HepG2 (cell line): ENCODE measurements around the gene EGFL8. TPM values are rescaled to one million over a fixed set of nuclear protein-coding genes. Genes with fewer than 3 reads are reported as not detected.

Experiments used
- AGO2 ChIP-seq: fragments of 200-400 bp; formaldehyde crosslinking; optimal IDR thresholded peaks from 2 replicates; pipeline ENCODE3; 2017; ENCODE audit warnings: mild to moderate bottlenecking, low read depth, low read length, moderate library complexity
- ELF1 ChIP-seq: sonication (generic); formaldehyde crosslinking; IDR thresholded peaks from 2 replicates; pipeline ENCODE4 v1.4.0; 2020; ENCODE audit warnings: missing genetic modification reagents
- ETV6 ChIP-seq: sonication (generic); formaldehyde crosslinking; conservative IDR thresholded peaks from 2 replicates; pipeline ENCODE4 v1.4.0; 2020; ENCODE audit warnings: missing genetic modification reagents
- HNRNPUL1 ChIP-seq: fragments of 200-400 bp; formaldehyde crosslinking; IDR thresholded peaks from 2 replicates; pipeline ENCODE4 v1.6.1; 2017; ENCODE audit warnings: low read depth, mild to moderate bottlenecking, low read length, moderate library complexity
- KLF16 ChIP-seq, 2 experiments: sonication (generic) in 1 of 2; formaldehyde crosslinking in 1 of 2; IDR thresholded peaks; 2 replicates each; pipeline versions ENCODE4 v1.6.1 to v1.8.0; 2016 to 2023; ENCODE audit warnings: missing genetic modification reagents in 2 of 2, missing compliant biosample characterization in 1 of 2
- KMT2A ChIP-seq: sonication (generic); formaldehyde crosslinking; IDR thresholded peaks from 2 replicates; pipeline ENCODE4 v1.4.0; 2020; ENCODE audit warnings: missing genetic modification reagents
- MED1 ChIP-seq: sonication (generic); formaldehyde crosslinking; IDR thresholded peaks from 2 replicates; pipeline ENCODE4 v1.4.0; 2020; ENCODE audit warnings: missing genetic modification reagents
- NCOA1 ChIP-seq: sonication (generic); formaldehyde crosslinking; IDR thresholded peaks from 2 replicates; pipeline ENCODE4 v1.9.0; 2021; ENCODE audit warnings: missing genetic modification reagents
- RBM39 ChIP-seq: fragments of 200-400 bp; formaldehyde crosslinking; IDR thresholded peaks from one replicate; pipeline ENCODE4 v1.6.1; 2018; ENCODE audit warnings: antibody characterized with exemption, mild to moderate bottlenecking, low read depth, low read length; ENCODE audit not compliant: poor library complexity, severe bottlenecking
- SRSF4 ChIP-seq: fragments of 200-400 bp; formaldehyde crosslinking; IDR thresholded peaks from one replicate; pipeline ENCODE4 v1.6.1; 2018; ENCODE audit warnings: mild to moderate bottlenecking, low read depth, low read length, moderate library complexity; ENCODE audit not compliant: poor library complexity, severe bottlenecking
- ZFP36 ChIP-seq: fragments of 150-350 bp; IDR thresholded peaks from 2 replicates; pipeline ENCODE4 v1.6.1; 2018; ENCODE audit warnings: borderline replicate concordance, low read length, low read depth; ENCODE audit not compliant: partially characterized antibody
- ZKSCAN5 ChIP-seq: sonication (generic); formaldehyde crosslinking; IDR thresholded peaks from 2 replicates; pipeline ENCODE4 v1.5.1; 2020; ENCODE audit warnings: mild to moderate bottlenecking, missing genetic modification reagents
- ZNF496 ChIP-seq: sonication (generic); formaldehyde crosslinking; IDR thresholded peaks from 2 replicates; pipeline ENCODE4 v1.8.1; 2023; ENCODE audit warnings: mild to moderate bottlenecking, moderate library complexity, missing genetic modification reagents; ENCODE audit not compliant: insufficient replicate concordance
- ZNF572 ChIP-seq: sonication (generic); formaldehyde crosslinking; IDR thresholded peaks from 2 replicates; pipeline ENCODE4 v1.5.1; 2020; ENCODE audit warnings: mild to moderate bottlenecking, missing genetic modification reagents
- ZNF670 ChIP-seq: sonication (generic); formaldehyde crosslinking; IDR thresholded peaks from 2 replicates; pipeline ENCODE4 v1.8.0; 2022; ENCODE audit warnings: mild to moderate bottlenecking, missing genetic modification reagents, borderline replicate concordance
- ZNF672 ChIP-seq: sonication (generic); formaldehyde crosslinking; IDR thresholded peaks from 2 replicates; pipeline ENCODE4 v1.8.1; 2022; ENCODE audit warnings: missing genetic modification reagents
- ZNF724P ChIP-seq: sonication (generic); formaldehyde crosslinking; IDR thresholded peaks from 2 replicates; pipeline ENCODE4 v1.8.0; 2022; ENCODE audit warnings: missing genetic modification reagents, borderline replicate concordance
- ZNF788 ChIP-seq: sonication (generic); formaldehyde crosslinking; IDR thresholded peaks from 2 replicates; pipeline ENCODE4 v1.5.0; 2020; ENCODE audit warnings: mild to moderate bottlenecking, missing genetic modification reagents, borderline replicate concordance
- polyA plus RNA-seq, 8 experiments: library from polyadenylated mRNA; depleted of rRNA in 3 of 8; stranded (reverse) in 7 of 8; unstranded in 1 of 8; fragments of >200 nt; fragmentation: Illumina TruSeq in 4 of 8; extraction: Trizol in 4 of 8; gene quantifications; 2 replicates each; pipeline versions ENCODE4 v1.2.1 to v1.2.3, GENCODE V29; 2011 to 2016; ENCODE audit warnings: low read depth in 4 of 8, missing spikeins in 1 of 8, mixed read lengths in 1 of 8; ENCODE audit not compliant: insufficient read depth in 1 of 8
- total RNA-seq, 5 experiments: library from RNA; depleted of rRNA; stranded (reverse); fragments of >200 nt; fragmentation: Illumina TruSeq; extraction: Trizol; gene quantifications; 2 replicates each; pipeline ENCODE4 v1.2.3, GENCODE V29; 2016; ENCODE audit warnings: low read depth in 1 of 5
- TF ChIP-seq, protein P1 (sequence below): sonication (generic); formaldehyde crosslinking; IDR thresholded peaks from 2 replicates; pipeline ENCODE4 v1.4.0; 2020; ENCODE audit warnings: missing genetic modification reagents, borderline replicate concordance
- TF ChIP-seq, protein P2 (sequence below): sonication (generic); formaldehyde crosslinking; conservative IDR thresholded peaks from 2 replicates; pipeline ENCODE4 v1.5.0; 2020; ENCODE audit warnings: missing genetic modification reagents
- TF ChIP-seq, protein P3 (sequence below): IDR thresholded peaks from 2 replicates; pipeline ENCODE4 v1.6.1; 2016; ENCODE audit warnings: control low read depth
- TF ChIP-seq, protein P4 (sequence below): fragments of 450-650 bp; IDR thresholded peaks from 2 replicates; pipeline ENCODE4 v1.6.1; 2016
- TF ChIP-seq, protein P5 (sequence below): sonication (generic); formaldehyde crosslinking; IDR thresholded peaks from 2 replicates; pipeline ENCODE4 v1.4.0; 2020; ENCODE audit warnings: missing genetic modification reagents

EGFL8 gene
- total and polyA plus RNA-seq, 2 of the 13 experiments (the other 11 are each of a cell fraction or from before 2014, with no cell fraction given), result 10.0 to 11.5 TPM

DNA sequence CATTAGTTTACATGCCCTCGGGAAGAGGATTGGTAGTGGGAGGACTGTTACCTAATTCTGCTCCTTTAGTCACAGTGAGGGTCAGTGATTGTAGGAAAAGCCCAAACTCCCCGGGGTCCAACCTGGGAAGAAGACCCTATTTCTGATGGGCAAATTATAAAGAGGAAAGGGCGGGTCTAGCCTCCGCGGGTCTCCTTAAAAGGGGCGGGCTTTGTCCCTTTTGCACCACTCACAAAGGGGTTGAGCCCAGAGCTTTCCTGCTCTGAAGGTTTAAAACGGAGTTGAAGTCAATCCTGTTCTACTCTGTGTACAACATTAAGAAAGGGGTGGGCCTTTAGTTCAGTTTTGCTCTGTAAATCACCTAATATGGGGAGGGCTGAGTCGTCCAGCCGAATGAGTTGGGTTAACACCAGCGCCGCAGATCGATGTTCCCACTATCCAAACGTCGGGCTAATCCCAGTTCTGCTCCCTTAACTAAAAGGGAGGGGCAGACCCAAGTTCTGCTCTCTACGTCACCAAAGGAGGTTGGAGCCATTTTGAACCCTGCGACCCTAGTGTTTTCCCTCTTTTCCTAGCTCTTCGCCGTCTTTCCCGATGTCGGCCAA, 12.9 kb downstream of the EGFL8 start (continued):
- TF ChIP-seq, protein P1, sequence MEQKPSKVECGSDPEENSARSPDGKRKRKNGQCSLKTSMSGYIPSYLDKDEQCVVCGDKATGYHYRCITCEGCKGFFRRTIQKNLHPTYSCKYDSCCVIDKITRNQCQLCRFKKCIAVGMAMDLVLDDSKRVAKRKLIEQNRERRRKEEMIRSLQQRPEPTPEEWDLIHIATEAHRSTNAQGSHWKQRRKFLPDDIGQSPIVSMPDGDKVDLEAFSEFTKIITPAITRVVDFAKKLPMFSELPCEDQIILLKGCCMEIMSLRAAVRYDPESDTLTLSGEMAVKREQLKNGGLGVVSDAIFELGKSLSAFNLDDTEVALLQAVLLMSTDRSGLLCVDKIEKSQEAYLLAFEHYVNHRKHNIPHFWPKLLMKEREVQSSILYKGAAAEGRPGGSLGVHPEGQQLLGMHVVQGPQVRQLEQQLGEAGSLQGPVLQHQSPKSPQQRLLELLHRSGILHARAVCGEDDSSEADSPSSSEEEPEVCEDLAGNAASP, result peak; percentile 2; the same call in 1 of the 2 replicates
- TF ChIP-seq ZKSCAN5 (CRISPR knock-in tag) (no peak), RBM39 (no peak), AGO2 (no peak), ETV6 (CRISPR knock-in tag) (no peak), ZNF670 (CRISPR knock-in tag) (no peak), SRSF4 (no peak), KLF16 (CRISPR knock-in tag; IDR thresholded peaks at IDR 0.05) (no peak; a peak in 1 of 4 replicates), ZNF788 (CRISPR knock-in tag) (no peak), ZNF496 (CRISPR knock-in tag) (no peak), KMT2A (no peak; the same call in 1 of the 2 replicates), MED1 (CRISPR knock-in tag) (no peak), ZNF724P (CRISPR knock-in tag) (no peak), ELF1 (CRISPR knock-in tag) (no peak), NCOA1 (no peak), HNRNPUL1 (no peak), ZFP36 (no peak), ZNF672 (no peak), ZNF572 (CRISPR knock-in tag) (no peak; the same call in 1 of the 2 replicates)
- TF ChIP-seq, protein P2, sequence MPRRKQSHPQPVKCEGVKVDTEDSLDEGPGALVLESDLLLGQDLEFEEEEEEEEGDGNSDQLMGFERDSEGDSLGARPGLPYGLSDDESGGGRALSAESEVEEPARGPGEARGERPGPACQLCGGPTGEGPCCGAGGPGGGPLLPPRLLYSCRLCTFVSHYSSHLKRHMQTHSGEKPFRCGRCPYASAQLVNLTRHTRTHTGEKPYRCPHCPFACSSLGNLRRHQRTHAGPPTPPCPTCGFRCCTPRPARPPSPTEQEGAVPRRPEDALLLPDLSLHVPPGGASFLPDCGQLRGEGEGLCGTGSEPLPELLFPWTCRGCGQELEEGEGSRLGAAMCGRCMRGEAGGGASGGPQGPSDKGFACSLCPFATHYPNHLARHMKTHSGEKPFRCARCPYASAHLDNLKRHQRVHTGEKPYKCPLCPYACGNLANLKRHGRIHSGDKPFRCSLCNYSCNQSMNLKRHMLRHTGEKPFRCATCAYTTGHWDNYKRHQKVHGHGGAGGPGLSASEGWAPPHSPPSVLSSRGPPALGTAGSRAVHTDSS (CRISPR knock-in tag), result no peak
- TF ChIP-seq, protein P3, sequence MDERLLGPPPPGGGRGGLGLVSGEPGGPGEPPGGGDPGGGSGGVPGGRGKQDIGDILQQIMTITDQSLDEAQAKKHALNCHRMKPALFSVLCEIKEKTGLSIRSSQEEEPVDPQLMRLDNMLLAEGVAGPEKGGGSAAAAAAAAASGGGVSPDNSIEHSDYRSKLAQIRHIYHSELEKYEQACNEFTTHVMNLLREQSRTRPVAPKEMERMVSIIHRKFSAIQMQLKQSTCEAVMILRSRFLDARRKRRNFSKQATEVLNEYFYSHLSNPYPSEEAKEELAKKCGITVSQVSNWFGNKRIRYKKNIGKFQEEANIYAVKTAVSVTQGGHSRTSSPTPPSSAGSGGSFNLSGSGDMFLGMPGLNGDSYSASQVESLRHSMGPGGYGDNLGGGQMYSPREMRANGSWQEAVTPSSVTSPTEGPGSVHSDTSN (CRISPR knock-in tag), result no peak
- TF ChIP-seq, protein P4, sequence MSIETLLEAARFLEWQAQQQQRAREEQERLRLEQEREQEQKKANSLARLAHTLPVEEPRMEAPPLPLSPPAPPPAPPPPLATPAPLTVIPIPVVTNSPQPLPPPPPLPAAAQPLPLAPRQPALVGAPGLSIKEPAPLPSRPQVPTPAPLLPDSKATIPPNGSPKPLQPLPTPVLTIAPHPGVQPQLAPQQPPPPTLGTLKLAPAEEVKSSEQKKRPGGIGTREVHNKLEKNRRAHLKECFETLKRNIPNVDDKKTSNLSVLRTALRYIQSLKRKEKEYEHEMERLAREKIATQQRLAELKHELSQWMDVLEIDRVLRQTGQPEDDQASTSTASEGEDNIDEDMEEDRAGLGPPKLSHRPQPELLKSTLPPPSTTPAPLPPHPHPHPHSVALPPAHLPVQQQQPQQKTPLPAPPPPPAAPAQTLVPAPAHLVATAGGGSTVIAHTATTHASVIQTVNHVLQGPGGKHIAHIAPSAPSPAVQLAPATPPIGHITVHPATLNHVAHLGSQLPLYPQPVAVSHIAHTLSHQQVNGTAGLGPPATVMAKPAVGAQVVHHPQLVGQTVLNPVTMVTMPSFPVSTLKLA, result no peak
- TF ChIP-seq, protein P5, sequence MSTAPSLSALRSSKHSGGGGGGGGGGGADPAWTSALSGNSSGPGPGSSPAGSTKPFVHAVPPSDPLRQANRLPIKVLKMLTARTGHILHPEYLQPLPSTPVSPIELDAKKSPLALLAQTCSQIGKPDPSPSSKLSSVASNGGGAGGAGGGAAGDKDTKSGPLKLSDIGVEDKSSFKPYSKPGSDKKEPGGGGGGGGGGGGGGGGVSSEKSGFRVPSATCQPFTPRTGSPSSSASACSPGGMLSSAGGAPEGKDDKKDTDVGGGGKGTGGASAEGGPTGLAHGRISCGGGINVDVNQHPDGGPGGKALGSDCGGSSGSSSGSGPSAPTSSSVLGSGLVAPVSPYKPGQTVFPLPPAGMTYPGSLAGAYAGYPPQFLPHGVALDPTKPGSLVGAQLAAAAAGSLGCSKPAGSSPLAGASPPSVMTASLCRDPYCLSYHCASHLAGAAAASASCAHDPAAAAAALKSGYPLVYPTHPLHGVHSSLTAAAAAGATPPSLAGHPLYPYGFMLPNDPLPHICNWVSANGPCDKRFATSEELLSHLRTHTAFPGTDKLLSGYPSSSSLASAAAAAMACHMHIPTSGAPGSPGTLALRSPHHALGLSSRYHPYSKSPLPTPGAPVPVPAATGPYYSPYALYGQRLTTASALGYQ (CRISPR knock-in tag), result no peak
